ENCODE results near the gene AHCYL2. TPM values are rescaled to one million over a fixed set of nuclear protein-coding genes. Genes with fewer than 3 reads are reported as not detected.

Gene AHCYL2
- total RNA-seq (10 to 100 TPM in 1 of 2 donors, 1 to 10 TPM in 1; 3.9 to 10.0 TPM), polyA plus RNA-seq (1 to 10 TPM; 2.0 to 3.4 TPM)

GRCh38 chr7:129224251-129225205 lies at the start of gene AHCYL2:
TSS of gene AHCYL2 (plus strand) at chr7:129225030.
- Histone ChIP-seq H3K27ac (ENCODE audit: low read depth in 1 of 2, low read length in 2 of 2) (peak within 1 kb of the TSS; percentile 88 to 99), H3K27me3 (ENCODE audit: control insufficient read depth in 4 of 4, insufficient read depth in 4 of 4, low read length in 3 of 4) (no peaks in the 10 kb centered on the region), H3K9ac (ENCODE audit: low read depth in 1 of 2, low read length in 2 of 2) (peak within 1 kb of the TSS; percentile 77 to 86), H3K9me3 (ENCODE audit: control insufficient read depth in 4 of 4, low read length in 3 of 4) (no peaks in the 10 kb centered on the region), H3K4me1 (ENCODE audit: control insufficient read depth in 4 of 4, insufficient read depth in 4 of 4, low read length in 3 of 4) (peaks cover 0 to 15% (median 12%) of the 10 kb centered on the region in 4 donors), H3K4me3 (ENCODE audit: low read depth in 1 of 3, low read length in 3 of 3) (peak within 1 kb of the TSS; percentile 83 to 99 (median 99)), H3K36me3 (ENCODE audit: control insufficient read depth in 4 of 4, insufficient read depth in 3 of 4, low read depth in 1 of 4, low read length in 3 of 4) (no peaks in the 10 kb centered on the region)
- peak; percentile 62 for TF ChIP-seq MAX (IDR thresholded peaks at IDR 0.05)
- TF ChIP-seq HNF4G (IDR thresholded peaks at IDR 0.05) = no peak
- TF ChIP-seq RXRA (IDR thresholded peaks at IDR 0.05) = peak in 1 of 2 donors; percentile 24
- TF ChIP-seq TAF1 (conservative IDR thresholded peaks at IDR 0.05) = no peak
- TF ChIP-seq CTCF (IDR thresholded peaks at IDR 0.05; ENCODE audit: low read depth, low read length, missing input control) = no peak
- peak in 1 of 2 donors; percentile 16 for TF ChIP-seq JUND (IDR thresholded peaks at IDR 0.05)
- TF ChIP-seq HNF4A (conservative IDR thresholded peaks at IDR 0.05) = peak; percentile 25 to 27
- TF ChIP-seq GABPA (IDR thresholded peaks at IDR 0.05 in 1 of 2, conservative IDR thresholded peaks at IDR 0.05 in 1 of 2) = peak; percentile 43 to 83
- peak; percentile 77 for TF ChIP-seq SP1 (IDR thresholded peaks at IDR 0.05)
- TF ChIP-seq, protein P1, sequence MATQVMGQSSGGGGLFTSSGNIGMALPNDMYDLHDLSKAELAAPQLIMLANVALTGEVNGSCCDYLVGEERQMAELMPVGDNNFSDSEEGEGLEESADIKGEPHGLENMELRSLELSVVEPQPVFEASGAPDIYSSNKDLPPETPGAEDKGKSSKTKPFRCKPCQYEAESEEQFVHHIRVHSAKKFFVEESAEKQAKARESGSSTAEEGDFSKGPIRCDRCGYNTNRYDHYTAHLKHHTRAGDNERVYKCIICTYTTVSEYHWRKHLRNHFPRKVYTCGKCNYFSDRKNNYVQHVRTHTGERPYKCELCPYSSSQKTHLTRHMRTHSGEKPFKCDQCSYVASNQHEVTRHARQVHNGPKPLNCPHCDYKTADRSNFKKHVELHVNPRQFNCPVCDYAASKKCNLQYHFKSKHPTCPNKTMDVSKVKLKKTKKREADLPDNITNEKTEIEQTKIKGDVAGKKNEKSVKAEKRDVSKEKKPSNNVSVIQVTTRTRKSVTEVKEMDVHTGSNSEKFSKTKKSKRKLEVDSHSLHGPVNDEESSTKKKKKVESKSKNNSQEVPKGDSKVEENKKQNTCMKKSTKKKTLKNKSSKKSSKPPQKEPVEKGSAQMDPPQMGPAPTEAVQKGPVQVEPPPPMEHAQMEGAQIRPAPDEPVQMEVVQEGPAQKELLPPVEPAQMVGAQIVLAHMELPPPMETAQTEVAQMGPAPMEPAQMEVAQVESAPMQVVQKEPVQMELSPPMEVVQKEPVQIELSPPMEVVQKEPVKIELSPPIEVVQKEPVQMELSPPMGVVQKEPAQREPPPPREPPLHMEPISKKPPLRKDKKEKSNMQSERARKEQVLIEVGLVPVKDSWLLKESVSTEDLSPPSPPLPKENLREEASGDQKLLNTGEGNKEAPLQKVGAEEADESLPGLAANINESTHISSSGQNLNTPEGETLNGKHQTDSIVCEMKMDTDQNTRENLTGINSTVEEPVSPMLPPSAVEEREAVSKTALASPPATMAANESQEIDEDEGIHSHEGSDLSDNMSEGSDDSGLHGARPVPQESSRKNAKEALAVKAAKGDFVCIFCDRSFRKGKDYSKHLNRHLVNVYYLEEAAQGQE (IDR thresholded peaks at IDR 0.05) = peak; percentile 53
- TF ChIP-seq NR2F2 (IDR thresholded peaks at IDR 0.05) = peak; percentile 48
- TF ChIP-seq, protein P2, sequence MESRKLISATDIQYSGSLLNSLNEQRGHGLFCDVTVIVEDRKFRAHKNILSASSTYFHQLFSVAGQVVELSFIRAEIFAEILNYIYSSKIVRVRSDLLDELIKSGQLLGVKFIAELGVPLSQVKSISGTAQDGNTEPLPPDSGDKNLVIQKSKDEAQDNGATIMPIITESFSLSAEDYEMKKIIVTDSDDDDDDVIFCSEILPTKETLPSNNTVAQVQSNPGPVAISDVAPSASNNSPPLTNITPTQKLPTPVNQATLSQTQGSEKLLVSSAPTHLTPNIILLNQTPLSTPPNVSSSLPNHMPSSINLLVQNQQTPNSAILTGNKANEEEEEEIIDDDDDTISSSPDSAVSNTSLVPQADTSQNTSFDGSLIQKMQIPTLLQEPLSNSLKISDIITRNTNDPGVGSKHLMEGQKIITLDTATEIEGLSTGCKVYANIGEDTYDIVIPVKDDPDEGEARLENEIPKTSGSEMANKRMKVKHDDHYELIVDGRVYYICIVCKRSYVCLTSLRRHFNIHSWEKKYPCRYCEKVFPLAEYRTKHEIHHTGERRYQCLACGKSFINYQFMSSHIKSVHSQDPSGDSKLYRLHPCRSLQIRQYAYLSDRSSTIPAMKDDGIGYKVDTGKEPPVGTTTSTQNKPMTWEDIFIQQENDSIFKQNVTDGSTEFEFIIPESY (IDR thresholded peaks at IDR 0.05) = peak; percentile 96
- peak; percentile 96 for TF ChIP-seq YY1 (IDR thresholded peaks at IDR 0.05)
- DNase-seq (ENCODE audit: low spot score) = peak; percentile 92
- WGBS = under 1% methylated on average over 63 of the region's 63 CpGs
